ENCODE data around the gene PTCD2. TPM values are rescaled to one million over a fixed set of nuclear protein-coding genes. Genes with fewer than 3 reads are reported as not detected.

PTCD2 gene
- total RNA-seq, 2 donors from 2014 or later: 2.6 to 3.9 TPM

DNA sequence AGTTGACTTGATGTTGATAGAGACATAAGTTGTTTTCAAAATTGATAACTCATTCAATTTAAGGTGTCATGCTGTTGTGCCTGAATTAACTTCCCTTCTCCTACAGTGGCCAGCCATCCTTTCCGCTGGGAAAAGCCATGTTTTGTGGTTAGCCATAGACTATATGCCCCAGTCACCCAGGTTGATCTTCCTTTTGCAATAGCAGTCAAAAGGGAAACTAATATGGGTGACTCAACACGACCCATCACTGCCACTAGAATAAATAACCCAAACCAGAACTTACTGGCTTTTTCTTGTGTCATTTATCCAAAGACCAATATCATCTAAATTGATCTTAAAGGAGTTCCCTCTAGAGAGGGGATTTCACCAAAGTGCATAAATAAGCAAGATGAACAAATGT, 87.4 kb downstream of the PTCD2 start:
- no peaks in the 10 kb centered on the region for H3K4me1 ChIP-seq
- no peak overlapping the region for H3K27ac ChIP-seq
- TF ChIP-seq POLR2A (IDR thresholded peaks at IDR 0.05): no peak
- TF ChIP-seq, protein P1, sequence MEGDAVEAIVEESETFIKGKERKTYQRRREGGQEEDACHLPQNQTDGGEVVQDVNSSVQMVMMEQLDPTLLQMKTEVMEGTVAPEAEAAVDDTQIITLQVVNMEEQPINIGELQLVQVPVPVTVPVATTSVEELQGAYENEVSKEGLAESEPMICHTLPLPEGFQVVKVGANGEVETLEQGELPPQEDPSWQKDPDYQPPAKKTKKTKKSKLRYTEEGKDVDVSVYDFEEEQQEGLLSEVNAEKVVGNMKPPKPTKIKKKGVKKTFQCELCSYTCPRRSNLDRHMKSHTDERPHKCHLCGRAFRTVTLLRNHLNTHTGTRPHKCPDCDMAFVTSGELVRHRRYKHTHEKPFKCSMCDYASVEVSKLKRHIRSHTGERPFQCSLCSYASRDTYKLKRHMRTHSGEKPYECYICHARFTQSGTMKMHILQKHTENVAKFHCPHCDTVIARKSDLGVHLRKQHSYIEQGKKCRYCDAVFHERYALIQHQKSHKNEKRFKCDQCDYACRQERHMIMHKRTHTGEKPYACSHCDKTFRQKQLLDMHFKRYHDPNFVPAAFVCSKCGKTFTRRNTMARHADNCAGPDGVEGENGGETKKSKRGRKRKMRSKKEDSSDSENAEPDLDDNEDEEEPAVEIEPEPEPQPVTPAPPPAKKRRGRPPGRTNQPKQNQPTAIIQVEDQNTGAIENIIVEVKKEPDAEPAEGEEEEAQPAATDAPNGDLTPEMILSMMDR (IDR thresholded peaks at IDR 0.05): no peak
- H3K36me3 ChIP-seq (replicated peaks in 1 of 2; ENCODE audit: insufficient read depth in 1 of 2, low read depth in 2 of 2): no peaks in the 10 kb centered on the region
- no peak overlapping the region for H3K4me3 ChIP-seq
- ATAC-seq (no peak), DNase-seq (no peak)
- H3K9me3 ChIP-seq: no peaks in the 10 kb centered on the region
- intact Hi-C loops (cut with DNase I): no loop called here
- no peaks in the 10 kb centered on the region for H3K27me3 ChIP-seq
- 76 to 87% methylated on average over 2 of the region's 2 CpGs for WGBS, 2 donors

DNA sequence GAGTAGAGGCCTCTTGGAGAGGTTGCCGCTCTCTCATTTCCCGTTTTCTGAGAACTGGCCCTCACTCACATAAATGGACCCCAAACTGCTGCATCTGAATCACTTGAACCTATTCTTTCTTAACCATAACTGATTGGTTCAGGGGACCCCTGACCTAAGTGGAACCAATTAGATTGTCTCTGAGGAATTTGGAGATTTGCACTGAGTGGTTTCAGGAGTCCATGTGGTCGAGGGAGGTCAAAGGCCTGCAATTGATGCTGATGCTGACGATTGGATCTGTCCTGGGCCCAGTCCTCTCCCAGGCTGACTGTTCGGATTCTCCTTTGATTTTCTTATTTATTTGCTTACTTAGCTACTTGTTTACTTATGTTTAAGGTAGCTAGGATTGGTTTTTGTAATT, 88.0 kb downstream of the PTCD2 start:
- WGBS, 2 donors: 79 to 84% methylated on average over 5 of the region's 5 CpGs
- Histone ChIP-seq H3K4me1 (no peaks in the 10 kb centered on the region), H3K27ac (no peak overlapping the region), H3K27me3 (no peaks in the 10 kb centered on the region), H3K4me3 (no peak overlapping the region), H3K36me3 (replicated peaks in 1 of 2; ENCODE audit: insufficient read depth in 1 of 2, low read depth in 2 of 2) (no peaks in the 10 kb centered on the region), H3K9me3 (no peaks in the 10 kb centered on the region)
- intact Hi-C loops (cut with DNase I): no loop called here
- no peak for DNase-seq
- TF ChIP-seq POLR2A (IDR thresholded peaks at IDR 0.05): no peak
- TF ChIP-seq, protein P1 (IDR thresholded peaks at IDR 0.05): no peak
- ATAC-seq: no peak

DNA sequence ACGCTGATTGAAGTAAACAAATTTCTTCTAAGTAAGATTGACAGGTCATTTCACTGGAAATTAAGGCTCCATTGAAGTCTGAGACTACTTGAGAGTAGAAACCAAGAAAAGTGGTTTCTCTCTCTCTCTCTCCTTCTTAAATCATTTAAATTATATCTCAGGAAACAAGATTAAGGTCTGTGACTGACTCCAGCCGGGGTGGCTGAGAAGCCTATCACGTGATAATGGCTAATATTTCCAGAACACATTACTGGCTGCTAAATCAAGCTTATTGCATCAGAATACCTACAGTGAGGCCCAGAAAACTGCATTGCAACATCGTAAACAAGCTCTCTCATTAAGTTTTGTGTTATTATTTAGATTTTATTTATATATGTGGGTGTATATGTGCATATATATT, 88.4 kb downstream of the PTCD2 start:
- H3K4me3 ChIP-seq: no peak overlapping the region
- DNase-seq (no peak), ATAC-seq (no peak)
- H3K27ac ChIP-seq: no peak overlapping the region
- no peaks in the 10 kb centered on the region for H3K36me3 ChIP-seq (replicated peaks in 1 of 2; ENCODE audit: insufficient read depth in 1 of 2, low read depth in 2 of 2)
- no peak for TF ChIP-seq POLR2A (IDR thresholded peaks at IDR 0.05)
- TF ChIP-seq, protein P1 (IDR thresholded peaks at IDR 0.05): no peak
- no peaks in the 10 kb centered on the region for H3K9me3 ChIP-seq
- WGBS, 2 donors: 50 to 57% methylated on average over 4 of the region's 4 CpGs
- intact Hi-C loops (cut with DNase I): no loop called here
- H3K27me3 ChIP-seq: no peaks in the 10 kb centered on the region
- H3K4me1 ChIP-seq: no peaks in the 10 kb centered on the region

DNA sequence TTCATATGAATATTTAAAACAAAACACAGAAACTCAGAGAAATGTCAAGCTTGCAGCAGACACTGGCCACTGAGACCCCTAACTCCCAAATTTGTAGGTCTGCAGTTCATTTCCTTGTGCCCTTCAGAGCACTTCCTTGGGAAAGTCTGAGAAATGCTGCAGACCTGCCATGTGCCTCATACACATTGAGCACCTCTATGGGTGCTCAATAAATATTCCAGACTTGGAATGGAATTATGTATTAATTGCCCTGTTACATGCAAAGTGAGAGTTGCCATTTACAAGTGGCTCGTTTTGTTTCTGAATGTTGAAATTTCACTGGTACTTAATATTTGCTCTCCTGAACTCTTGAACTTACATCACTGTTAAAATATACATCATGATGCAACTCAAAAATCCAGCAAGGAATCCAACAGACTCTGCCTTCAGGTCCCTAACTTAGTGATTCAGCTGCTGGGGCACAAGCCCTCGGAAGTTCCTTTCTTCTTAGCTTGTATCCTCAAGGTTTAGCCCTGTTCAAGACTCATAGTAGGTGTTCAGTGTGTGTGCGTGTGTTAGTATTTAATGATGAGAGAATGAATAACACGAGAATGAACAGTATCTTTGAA, 90.6 kb downstream of the PTCD2 start:
- H3K9me3 ChIP-seq: no peaks in the 10 kb centered on the region
- ATAC-seq (no peak), DNase-seq (no peak)
- intact Hi-C loops (cut with DNase I): no loop called here
- no peaks in the 10 kb centered on the region for H3K36me3 ChIP-seq (replicated peaks in 1 of 2; ENCODE audit: insufficient read depth in 1 of 2, low read depth in 2 of 2)
- no peak overlapping the region for H3K27ac ChIP-seq
- no peak for TF ChIP-seq POLR2A (IDR thresholded peaks at IDR 0.05)
- TF ChIP-seq, protein P1 (IDR thresholded peaks at IDR 0.05): no peak
- H3K4me3 ChIP-seq: no peak overlapping the region
- 67 to 77% methylated on average over 4 of the region's 4 CpGs for WGBS, 2 donors
- H3K27me3 ChIP-seq: no peaks in the 10 kb centered on the region
- H3K4me1 ChIP-seq: no peaks in the 10 kb centered on the region

Data from body of pancreas (tissue), 4 donors.